ENCODE measurements around the gene CSNK1D.

GRCh38 chr17:82319619-82320062 is 46.1 kb upstream of the CSNK1D start:
- TF ChIP-seq GATA2 (IDR thresholded peaks at IDR 0.05; ENCODE audit: low read depth, low read length): no peak
- TF ChIP-seq GATA3 (IDR thresholded peaks at IDR 0.05; ENCODE audit: low read depth, low read length): no peak

Data from SH-SY5Y (cell line).